Midbrain (tissue), 1 donor: ENCODE data around the gene PSMB10.
"Not testable (repeated sequence)": the region's sequence is repeated elsewhere in the genome, so short reads cannot be mapped to it uniquely, and the experiment has no call there.

ENCODE experiments used
- DNase-seq: peaks from one replicate; lab custom pipeline; 2025; lab: John Stamatoyannopoulos, UW

PSMB10 gene

GRCh38 chr16:67942200-67942509, 5.5 kb upstream of the PSMB10 start:
- DNase-seq = no peak

- DNase-seq = no peak
Measured at GRCh38 chr16:67941469-67942199, 5.0 kb upstream of the PSMB10 start.

- DNase-seq = no peak
Measured at GRCh38 chr16:67940446-67941089, 3.9 kb upstream of the PSMB10 start.

- DNase-seq = no peak
Measured at GRCh38 chr16:67939507-67940445, 3.1 kb upstream of the PSMB10 start.

- not testable (repeated sequence) for DNase-seq
Measured at GRCh38 chr16:67937713-67938112, 1.1 kb upstream of the PSMB10 start.

- DNase-seq = peak; percentile 52
Measured at GRCh38 chr16:67936880-67937605, 393 bp upstream of the PSMB10 start.

- peak; percentile 95 for DNase-seq
Measured at GRCh38 chr16:67935402-67936123, 1.1 kb downstream of the PSMB10 start.

GRCh38 chr16:67935101-67935401, 1.6 kb downstream of the PSMB10 start:
- DNase-seq = no peak

- DNase-seq = no peak
Measured at GRCh38 chr16:67934306-67935100, 2.1 kb downstream of the PSMB10 start.

GRCh38 chr16:67933805-67934204, 2.8 kb downstream of the PSMB10 start:
- no peak for DNase-seq

- DNase-seq = no peak
Measured at GRCh38 chr16:67932462-67932840, 4.2 kb downstream of the PSMB10 start.

GRCh38 chr16:67931712-67932461, 4.8 kb downstream of the PSMB10 start, which contains the start of gene CTRL:
CTRL (minus strand) TSS chr16:67931862; CDS start chr16:67931852, 10 bp downstream.
- no peak for DNase-seq

GRCh38 chr16:67930678-67931211, 5.9 kb downstream of the PSMB10 start:
- no peak for DNase-seq

GRCh38 chr16:67930191-67930590, 6.5 kb downstream of the PSMB10 start:
- DNase-seq = no peak

- DNase-seq = peak; percentile 71
Measured at GRCh38 chr16:67928561-67929364, 7.9 kb downstream of the PSMB10 start.

- no peak for DNase-seq
Measured at GRCh38 chr16:67928147-67928546, 8.5 kb downstream of the PSMB10 start.

GRCh38 chr16:67927131-67927941, 9.3 kb downstream of the PSMB10 start:
- no peak for DNase-seq
